ENCODE results near the gene VRK3.
"Not testable (repeated sequence)": the region's sequence is repeated elsewhere in the genome, so short reads cannot be mapped to it uniquely, and the experiment has no call there.

Gene VRK3

GRCh38 chr19:49968279-49968922 lies 56.8 kb downstream of the VRK3 start:
- DNase-seq: no peak
- Mint-ChIP-seq H3K4me3 (no peak overlapping the region), H3K27me3 (ENCODE audit: low read depth, poor library complexity) (peaks cover 20% of the 10 kb centered on the region), H3K4me1 (no peaks in the 10 kb centered on the region), H3K27ac (no peak overlapping the region), H3K36me3 (ENCODE audit: low read depth) (no peaks in the 10 kb centered on the region), H3K9me3 (peaks cover 14% of the 10 kb centered on the region)
- TF ChIP-seq CTCF (IDR thresholded peaks at IDR 0.05): no peak

DNA sequence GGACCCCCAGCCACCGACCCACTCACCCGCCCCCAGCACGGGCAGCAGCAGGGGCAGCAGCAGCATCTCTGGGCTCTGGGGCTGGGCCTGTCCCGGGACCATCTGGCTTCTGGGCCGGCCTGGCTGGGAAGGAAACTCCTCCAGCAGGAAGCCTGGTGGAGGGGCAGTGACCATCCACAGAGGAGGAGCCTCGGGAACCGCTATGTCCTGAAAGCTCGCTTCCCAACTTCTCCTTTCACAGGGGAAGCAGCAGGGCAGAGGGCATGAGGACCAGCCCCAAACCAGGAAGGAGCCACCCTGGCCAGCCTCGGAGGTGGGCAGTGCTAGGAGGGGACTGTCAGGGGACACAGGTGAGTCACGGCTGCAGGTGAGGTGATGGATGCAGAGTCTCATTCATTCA lies 64.2 kb downstream of the VRK3 start, which contains the start of gene SIGLEC11:
Gene SIGLEC11, minus strand, starts transcription at position 193 of the 400 bp plus-strand sequence. Its CDS starts 91 bp downstream, at position 102.
- Mint-ChIP-seq H3K9me3 (peaks cover 14% of the 10 kb centered on the region), H3K4me1 (peaks cover 13% of the 10 kb centered on the region), H3K27me3 (ENCODE audit: low read depth, poor library complexity) (peaks cover 17% of the 10 kb centered on the region)
- not testable (repeated sequence) for H3K27ac Mint-ChIP-seq; DNase-seq; H3K4me3 Mint-ChIP-seq; H3K36me3 Mint-ChIP-seq (ENCODE audit: low read depth)

DNA sequence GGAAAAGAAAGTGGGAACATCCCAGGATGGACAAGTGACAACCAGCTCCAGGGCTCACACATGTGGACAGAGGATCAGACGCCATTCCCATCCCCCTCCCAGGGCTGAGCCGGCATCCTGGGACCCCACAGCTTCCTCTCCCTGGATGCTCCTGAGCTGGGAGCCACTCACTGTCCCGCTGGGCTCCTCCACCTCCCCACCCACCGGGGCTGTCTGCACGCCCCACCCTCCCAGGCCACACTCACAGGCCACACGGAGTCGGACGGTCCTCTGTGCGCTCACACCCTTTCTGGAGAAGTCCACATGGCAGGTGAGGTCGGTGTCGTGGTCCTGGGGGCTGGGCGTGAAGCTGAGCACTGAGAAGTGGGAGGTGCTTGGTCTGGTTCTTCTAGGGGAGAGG lies 65.3 kb downstream of the VRK3 start:
- H3K27ac Mint-ChIP-seq; H3K4me3 Mint-ChIP-seq; H3K36me3 Mint-ChIP-seq (ENCODE audit: low read depth); DNase-seq: not testable (repeated sequence)
- H3K4me1 Mint-ChIP-seq: peaks cover 22% of the 10 kb centered on the region
- H3K27me3 Mint-ChIP-seq (ENCODE audit: low read depth, poor library complexity): peaks cover 14% of the 10 kb centered on the region
- H3K9me3 Mint-ChIP-seq: peaks cover 10% of the 10 kb centered on the region

DNA sequence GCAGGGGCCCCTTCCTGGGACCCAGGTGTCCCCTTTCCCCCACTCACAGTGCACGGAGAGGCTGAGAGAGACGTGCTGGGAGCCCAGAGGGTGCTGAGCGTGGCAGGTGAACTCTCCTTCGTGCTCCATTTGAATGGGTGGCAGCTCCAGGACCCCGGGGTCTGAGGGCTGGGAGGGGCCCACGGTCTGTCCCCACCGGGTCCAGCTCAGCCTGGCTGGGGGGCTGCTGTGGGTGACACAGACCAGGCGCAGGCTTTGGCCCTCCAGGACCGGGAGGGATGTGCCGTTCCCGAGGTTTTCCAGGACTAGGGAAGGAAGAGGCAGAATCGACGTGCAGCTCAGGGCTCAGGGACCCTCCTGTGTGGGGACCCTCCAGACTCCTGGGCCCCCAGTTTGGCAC lies 66.6 kb downstream of the VRK3 start:
- H3K9me3 Mint-ChIP-seq; H3K36me3 Mint-ChIP-seq (ENCODE audit: low read depth); H3K4me3 Mint-ChIP-seq; H3K27ac Mint-ChIP-seq; DNase-seq: not testable (repeated sequence)
- H3K4me1 Mint-ChIP-seq: peaks cover 35% of the 10 kb centered on the region
- peaks cover 14% of the 10 kb centered on the region for H3K27me3 Mint-ChIP-seq (ENCODE audit: low read depth, poor library complexity)

DNA sequence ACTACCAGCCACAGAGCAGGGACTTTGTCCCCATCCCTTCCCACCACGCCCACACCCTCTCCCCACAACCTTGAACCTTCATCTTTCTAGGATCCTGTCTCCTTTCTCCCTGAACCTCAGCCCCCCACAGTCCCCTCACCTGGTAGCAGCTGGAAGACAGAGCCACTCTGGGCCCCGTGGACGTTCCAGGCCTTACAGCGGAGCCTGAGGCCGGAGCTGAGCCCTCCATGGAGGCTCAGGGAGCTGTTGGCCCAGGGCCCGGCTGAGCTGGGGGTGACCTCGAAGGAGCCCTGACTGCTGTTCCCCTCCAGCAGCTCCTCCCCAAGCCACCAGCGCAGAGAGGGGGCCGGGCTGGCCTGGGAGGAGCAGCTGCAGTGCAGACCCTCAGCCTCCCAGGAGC lies 67.0 kb downstream of the VRK3 start:
- Mint-ChIP-seq H3K4me1 (peaks cover 39% of the 10 kb centered on the region), H3K27me3 (ENCODE audit: low read depth, poor library complexity) (peaks cover 15% of the 10 kb centered on the region)
- not testable (repeated sequence) for H3K27ac Mint-ChIP-seq; H3K4me3 Mint-ChIP-seq; DNase-seq; H3K36me3 Mint-ChIP-seq (ENCODE audit: low read depth); H3K9me3 Mint-ChIP-seq

GRCh38 chr19:49957262-49957915 lies 67.8 kb downstream of the VRK3 start:
- Mint-ChIP-seq H3K27ac (no peak overlapping the region), H3K4me1 (peaks cover 47% of the 10 kb centered on the region), H3K9me3 (no peaks in the 10 kb centered on the region), H3K4me3 (no peak overlapping the region), H3K27me3 (ENCODE audit: low read depth, poor library complexity) (peaks cover 14% of the 10 kb centered on the region), H3K36me3 (ENCODE audit: low read depth) (no peaks in the 10 kb centered on the region)
- TF ChIP-seq CTCF (IDR thresholded peaks at IDR 0.05): no peak
- DNase-seq: no peak

GRCh38 chr19:49956115-49956495 lies 69.1 kb downstream of the VRK3 start:
- no peak for TF ChIP-seq CTCF (IDR thresholded peaks at IDR 0.05)
- Mint-ChIP-seq H3K36me3 (ENCODE audit: low read depth) (no peaks in the 10 kb centered on the region), H3K27me3 (ENCODE audit: low read depth, poor library complexity) (peaks cover 8% of the 10 kb centered on the region), H3K27ac (peak overlapping the region; percentile 55), H3K4me3 (no peak overlapping the region), H3K9me3 (peaks cover 3% of the 10 kb centered on the region), H3K4me1 (peaks cover 56% of the 10 kb centered on the region)
- no peak for DNase-seq

- H3K4me1 Mint-ChIP-seq: peaks cover 67% of the 10 kb centered on the region
- H3K36me3 Mint-ChIP-seq (ENCODE audit: low read depth): no peaks in the 10 kb centered on the region
- peak overlapping the region; percentile 2 for H3K4me3 Mint-ChIP-seq
- peaks cover 8% of the 10 kb centered on the region for H3K27me3 Mint-ChIP-seq (ENCODE audit: low read depth, poor library complexity)
- no peak overlapping the region for H3K27ac Mint-ChIP-seq
- H3K9me3 Mint-ChIP-seq: peaks cover 3% of the 10 kb centered on the region
- no peak for TF ChIP-seq CTCF (IDR thresholded peaks at IDR 0.05)
- no peak for DNase-seq
Measured at GRCh38 chr19:49954933-49955332, 70.2 kb downstream of the VRK3 start.
